Left ventricle myocardium inferior (tissue), 1 donor: ENCODE measurements around the gene APOBR. TPM values are rescaled to one million over a fixed set of nuclear protein-coding genes. Genes with fewer than 3 reads are reported as not detected.
"Not testable (repeated sequence)": the region's sequence is repeated elsewhere in the genome, so short reads cannot be mapped to it uniquely, and the experiment has no call there.

Experiments used
- DNase-seq: peaks from one replicate; pipeline ENCODE4 v3.0.0-alpha.2; 2020
- H3K27ac ChIP-seq: fragments of 200-600 bp; replicated peaks from 2 replicates; pipeline ENCODE4 v1.8.0; 2021
- H3K27me3 ChIP-seq: fragments of 200-600 bp; 2 replicates; pipeline ENCODE4 v1.8.0; 2021; ENCODE audit warnings: low read depth
- H3K36me3 ChIP-seq: fragments of 200-600 bp; 2 replicates; pipeline ENCODE4 v1.8.0; 2021
- H3K4me1 ChIP-seq: fragments of 200-600 bp; 2 replicates; pipeline ENCODE4 v1.8.0; 2021
- H3K4me3 ChIP-seq: fragments of 200-600 bp; 2 replicates; pipeline ENCODE4 v1.8.0; 2021; ENCODE audit warnings: mild to moderate bottlenecking, moderate library complexity
- H3K9me3 ChIP-seq: fragments of 200-600 bp; replicated peaks from 2 replicates; pipeline ENCODE4 v1.8.0; 2021
- intact Hi-C: fragments of 100-400 bp; cut with micrococcal nuclease; formaldehyde crosslinking; loops from one replicate; pipeline ENCODE4 v1.11.0; 2022
- total RNA-seq: library from RNA; stranded (reverse); fragmentation: NEBNext Ultra II Directional; extraction: Animal tissue kit (Norgen Biotek cat#: 25700); gene quantifications from one replicate; pipeline ENCODE4 v1.2.1, GENCODE V29; 2021
- TF ChIP-seq, protein P1 (sequence below): fragments of 200-600 bp; IDR thresholded peaks from 2 replicates; pipeline ENCODE4 v1.8.0; 2021; ENCODE audit warnings: antibody characterized with exemption, mild to moderate bottlenecking, borderline replicate concordance
- donor health status: DM: no; HTN: yes; CAD: no; lungs with severe emphysema.

The APOBR gene
- total RNA-seq, 1 donor from 2014 or later: 0.38 TPM

DNA sequence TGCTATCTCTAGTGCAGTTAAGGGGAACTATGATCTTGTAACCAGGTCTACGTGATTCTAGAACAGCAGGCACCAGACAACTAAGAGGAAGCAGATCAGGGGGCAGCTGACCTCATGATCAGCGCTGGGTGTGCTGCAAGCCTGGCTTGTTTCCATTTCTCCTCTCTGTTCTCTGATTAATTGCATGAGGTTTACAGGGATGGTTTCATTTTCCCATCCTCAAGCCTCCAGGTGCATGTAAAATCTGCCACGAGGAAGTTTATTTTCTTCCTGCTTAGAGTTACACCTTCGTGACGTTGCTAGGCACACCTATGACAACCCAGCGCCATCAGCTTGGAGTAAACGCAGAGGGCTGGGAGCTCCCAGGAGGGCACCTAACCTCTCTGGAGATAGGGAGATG, 48.6 kb downstream of the APOBR start:
- TF ChIP-seq, protein P1, sequence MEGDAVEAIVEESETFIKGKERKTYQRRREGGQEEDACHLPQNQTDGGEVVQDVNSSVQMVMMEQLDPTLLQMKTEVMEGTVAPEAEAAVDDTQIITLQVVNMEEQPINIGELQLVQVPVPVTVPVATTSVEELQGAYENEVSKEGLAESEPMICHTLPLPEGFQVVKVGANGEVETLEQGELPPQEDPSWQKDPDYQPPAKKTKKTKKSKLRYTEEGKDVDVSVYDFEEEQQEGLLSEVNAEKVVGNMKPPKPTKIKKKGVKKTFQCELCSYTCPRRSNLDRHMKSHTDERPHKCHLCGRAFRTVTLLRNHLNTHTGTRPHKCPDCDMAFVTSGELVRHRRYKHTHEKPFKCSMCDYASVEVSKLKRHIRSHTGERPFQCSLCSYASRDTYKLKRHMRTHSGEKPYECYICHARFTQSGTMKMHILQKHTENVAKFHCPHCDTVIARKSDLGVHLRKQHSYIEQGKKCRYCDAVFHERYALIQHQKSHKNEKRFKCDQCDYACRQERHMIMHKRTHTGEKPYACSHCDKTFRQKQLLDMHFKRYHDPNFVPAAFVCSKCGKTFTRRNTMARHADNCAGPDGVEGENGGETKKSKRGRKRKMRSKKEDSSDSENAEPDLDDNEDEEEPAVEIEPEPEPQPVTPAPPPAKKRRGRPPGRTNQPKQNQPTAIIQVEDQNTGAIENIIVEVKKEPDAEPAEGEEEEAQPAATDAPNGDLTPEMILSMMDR: no peak
- no peak for DNase-seq
- intact Hi-C loops: no loop called here
- no peaks in the 10 kb centered on the region for H3K9me3 ChIP-seq
- no peak overlapping the region for H3K27ac ChIP-seq
- H3K4me3 ChIP-seq: no peak overlapping the region
- H3K27me3 ChIP-seq: no peaks in the 10 kb centered on the region
- peaks cover 14% of the 10 kb centered on the region for H3K4me1 ChIP-seq
- no peaks in the 10 kb centered on the region for H3K36me3 ChIP-seq

DNA sequence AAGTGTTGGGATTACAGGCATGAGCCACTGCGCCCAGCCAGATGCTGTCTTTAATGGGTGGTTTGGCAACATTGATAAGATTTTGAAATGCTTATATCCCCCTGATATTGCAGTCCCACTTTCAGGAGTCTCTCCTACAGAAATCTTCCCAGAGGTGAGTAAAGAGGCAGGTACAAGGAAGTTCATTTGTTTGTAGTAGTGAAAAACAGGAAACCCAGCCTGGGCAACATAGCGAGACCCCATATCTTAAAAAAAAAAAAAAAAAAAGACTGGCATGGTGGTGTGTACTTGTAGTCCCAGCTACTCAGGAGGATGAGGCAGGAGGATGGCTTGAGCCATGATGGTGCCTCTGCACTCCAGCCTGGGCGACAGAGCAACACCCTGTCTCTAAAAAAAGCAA, 50.6 kb downstream of the APOBR start:
- no peak for DNase-seq
- Histone ChIP-seq H3K27me3 (peaks cover 5% of the 10 kb centered on the region), H3K27ac (no peak overlapping the region), H3K4me3 (no peak overlapping the region), H3K36me3 (no peaks in the 10 kb centered on the region), H3K9me3 (no peaks in the 10 kb centered on the region), H3K4me1 (no peaks in the 10 kb centered on the region)
- TF ChIP-seq, protein P1: no peak
- intact Hi-C loops: no loop called here

DNA sequence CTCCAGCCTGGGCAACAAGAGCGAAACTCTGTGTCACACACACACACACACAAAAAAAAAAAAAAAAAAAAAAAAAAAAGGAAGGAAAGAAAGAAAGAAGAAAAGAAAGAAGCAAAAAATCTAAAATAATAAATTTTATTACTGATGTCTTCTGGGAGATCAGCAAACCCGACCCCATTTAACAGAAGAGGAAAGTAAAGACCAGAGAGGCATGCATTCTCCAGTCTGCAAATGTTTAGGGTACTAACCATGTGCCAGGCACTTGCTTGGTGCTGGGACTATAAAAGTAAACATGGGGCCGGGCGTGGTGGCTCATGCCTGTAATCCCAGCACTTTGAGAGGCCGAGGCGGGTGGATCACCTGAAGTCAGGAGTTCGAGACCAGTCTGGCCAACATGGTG, 51.5 kb downstream of the APOBR start:
- H3K27ac ChIP-seq, intact Hi-C loops, H3K36me3 ChIP-seq, H3K4me1 ChIP-seq, DNase-seq, H3K27me3 ChIP-seq, H3K9me3 ChIP-seq, H3K4me3 ChIP-seq: not testable (repeated sequence)

DNA sequence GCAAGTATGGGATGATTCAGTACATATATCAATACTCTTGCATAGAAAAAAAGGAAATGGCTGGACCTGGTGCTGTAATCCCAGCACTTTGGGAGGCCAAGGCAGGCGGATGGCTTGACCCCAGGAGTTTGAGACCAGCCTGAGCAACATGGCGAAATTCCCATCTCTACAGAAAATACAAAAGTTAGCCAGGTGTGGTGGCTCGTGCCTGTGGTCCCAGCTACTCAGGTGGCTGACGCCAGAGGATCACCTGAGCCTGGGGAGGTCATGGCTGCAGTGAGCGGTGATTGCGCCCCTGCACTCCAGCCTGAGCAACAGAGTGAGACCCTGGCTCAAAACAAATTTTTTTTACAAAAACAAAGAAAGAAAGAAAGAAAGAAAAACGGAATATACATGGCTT, 52.2 kb downstream of the APOBR start:
- TF ChIP-seq, protein P1: no peak

DNA sequence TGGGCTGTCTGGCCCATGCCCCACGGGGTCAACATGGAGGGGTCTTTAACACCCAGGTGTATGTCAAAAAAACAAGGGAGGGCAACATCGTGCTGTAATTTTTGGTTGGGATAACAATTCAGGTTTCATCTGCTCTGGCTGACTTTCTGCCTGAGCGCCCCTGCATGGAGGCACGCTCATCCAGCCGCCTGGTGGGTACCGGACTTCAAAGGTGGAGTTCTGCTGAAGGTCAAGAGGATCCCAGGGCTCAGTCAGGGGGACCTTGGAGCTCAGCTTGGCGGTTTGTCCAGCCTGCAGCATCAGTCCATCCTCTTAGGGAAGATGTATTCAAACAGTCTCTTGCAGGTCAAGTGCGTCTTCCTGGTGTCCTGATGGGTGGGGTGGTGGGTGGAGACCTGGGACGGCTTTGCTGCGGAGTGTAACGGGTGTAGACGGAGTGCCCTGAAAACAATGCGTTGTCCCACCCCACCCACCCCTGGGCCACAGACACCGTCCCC, 53.9 kb downstream of the APOBR start:
- intact Hi-C loops: no loop called here
- Histone ChIP-seq H3K27ac (no peak overlapping the region), H3K36me3 (no peaks in the 10 kb centered on the region), H3K9me3 (no peaks in the 10 kb centered on the region), H3K4me3 (no peak overlapping the region), H3K27me3 (peaks cover 5% of the 10 kb centered on the region), H3K4me1 (peaks cover 4% of the 10 kb centered on the region)
- DNase-seq: no peak
- TF ChIP-seq, protein P1: no peak

More for the DNA sequence above, 52.2 kb downstream of the APOBR start:
- H3K27ac ChIP-seq: no peak overlapping the region
- no peaks in the 10 kb centered on the region for H3K4me1 ChIP-seq
- H3K27me3 ChIP-seq: peaks cover 5% of the 10 kb centered on the region
- intact Hi-C loops: no loop called here
- no peaks in the 10 kb centered on the region for H3K9me3 ChIP-seq
- H3K36me3 ChIP-seq: no peaks in the 10 kb centered on the region
- DNase-seq: no peak
- no peak overlapping the region for H3K4me3 ChIP-seq

Other genes starting within 250 kb of the APOBR start
- gene SBK1, start 202.1 kb upstream of the APOBR start, total RNA-seq: 2.3 TPM
- 1.1 TPM for gene NPIPB6, start 131.1 kb upstream of the APOBR start, total RNA-seq
- gene EIF3CL, start 90.8 kb upstream of the APOBR start, total RNA-seq: 41.6 TPM
- gene NPIPB7, start 22.3 kb upstream of the APOBR start, total RNA-seq: not detected
- 13.6 TPM for gene CLN3, start 2.6 kb upstream of the APOBR start, total RNA-seq
- gene IL27, start 12.2 kb downstream of the APOBR start, total RNA-seq: not detected
- 33.1 TPM for gene NUPR1, start 44.3 kb downstream of the APOBR start, total RNA-seq
- 16.5 TPM for gene SGF29, start 59.3 kb downstream of the APOBR start, total RNA-seq
- 1.1 TPM for gene SULT1A2, start 102.4 kb downstream of the APOBR start, total RNA-seq
- gene SULT1A1, start 115.4 kb downstream of the APOBR start, total RNA-seq: 13.7 TPM
- gene NPIPB8, start 143.4 kb downstream of the APOBR start, total RNA-seq: not detected
- gene EIF3C, start 216.8 kb downstream of the APOBR start, total RNA-seq: 439 TPM